GM18508 (cell line): ENCODE results near the gene E2F2.

Experiments used
- ATAC-seq: cut with Tn5 transposase; IDR thresholded peaks from one replicate; pipeline ENCODE4 v1.9.1; 2021; ENCODE audit warnings: moderate number of reproducible peaks; ENCODE audit not compliant: insufficient read depth, unreplicated experiment

The E2F2 gene

DNA sequence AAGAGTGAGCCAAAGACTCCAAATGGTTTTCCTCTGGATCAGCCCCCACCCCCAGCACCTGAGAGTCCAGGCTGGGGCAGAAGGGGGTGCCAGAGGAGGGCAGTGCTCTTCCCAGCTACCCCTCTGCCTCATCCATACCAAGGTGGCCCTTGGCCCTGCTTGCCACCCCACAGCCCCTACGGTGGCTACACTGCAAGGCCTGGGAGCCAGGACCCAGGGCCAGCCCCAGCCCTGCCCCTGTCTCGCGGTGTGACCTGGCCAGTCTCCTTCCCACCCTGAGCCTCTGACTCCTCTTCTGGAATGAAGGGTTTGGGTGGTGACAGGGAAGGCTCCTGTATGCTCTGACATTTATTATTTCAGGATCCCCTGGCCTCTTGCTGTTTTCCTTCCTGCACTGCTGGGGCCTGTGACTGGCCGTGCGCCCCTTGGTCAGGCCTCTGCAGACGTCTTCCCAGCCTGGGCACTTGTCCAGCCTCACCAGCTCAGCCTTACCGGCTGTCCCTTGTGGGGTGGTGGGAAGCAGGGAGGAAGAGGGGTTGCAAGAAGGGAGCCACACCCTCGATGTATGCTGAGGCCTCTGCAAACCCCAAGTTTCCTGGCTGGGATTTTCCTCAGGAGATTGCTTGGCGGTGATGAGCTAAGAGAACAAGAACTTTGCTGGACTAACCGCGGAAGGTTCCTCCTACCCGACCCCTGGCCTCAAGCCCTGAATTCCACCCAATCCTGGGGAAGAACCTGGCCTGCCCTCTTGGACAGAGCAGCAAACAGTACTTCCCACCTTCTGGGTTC lies 60.6 kb downstream of the E2F2 start:
- ATAC-seq: no peak

DNA sequence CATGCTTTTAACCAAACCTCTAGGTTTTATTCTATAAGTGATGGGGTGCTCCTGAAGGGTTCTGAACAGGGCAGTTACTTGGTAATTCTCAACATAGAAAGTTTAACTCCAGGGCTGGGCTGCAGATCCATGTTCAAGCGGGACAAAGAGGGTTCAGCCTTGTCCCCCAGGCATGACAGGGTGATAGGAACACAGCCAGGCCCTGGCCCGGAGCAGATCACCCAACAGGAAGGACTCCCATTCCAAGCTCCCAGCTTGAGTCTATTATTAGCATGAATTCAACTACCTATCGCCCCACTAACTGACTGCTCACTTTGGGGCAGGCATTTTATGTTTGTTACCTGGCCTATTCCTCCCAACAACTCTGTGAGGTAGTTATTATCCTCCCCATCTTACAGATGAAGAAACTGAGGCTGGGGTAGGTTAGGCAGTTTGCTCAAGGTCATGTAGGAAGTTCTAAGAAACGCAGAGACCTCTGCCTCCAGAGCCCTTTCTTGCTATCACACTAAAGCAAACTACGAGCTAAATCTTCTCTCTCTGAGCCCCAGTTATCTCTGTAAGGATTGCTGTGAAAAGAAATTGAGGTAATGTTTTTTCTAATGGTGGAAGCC lies 61.6 kb downstream of the E2F2 start:
- ATAC-seq: no peak

GRCh38 chr1:23466423-23466989 lies 64.5 kb downstream of the E2F2 start:
- ATAC-seq: no peak

- ATAC-seq: no peak
Measured at GRCh38 chr1:23463286-23463685, 67.7 kb downstream of the E2F2 start.

GRCh38 chr1:23462766-23463165 lies 68.3 kb downstream of the E2F2 start:
- ATAC-seq: no peak

DNA sequence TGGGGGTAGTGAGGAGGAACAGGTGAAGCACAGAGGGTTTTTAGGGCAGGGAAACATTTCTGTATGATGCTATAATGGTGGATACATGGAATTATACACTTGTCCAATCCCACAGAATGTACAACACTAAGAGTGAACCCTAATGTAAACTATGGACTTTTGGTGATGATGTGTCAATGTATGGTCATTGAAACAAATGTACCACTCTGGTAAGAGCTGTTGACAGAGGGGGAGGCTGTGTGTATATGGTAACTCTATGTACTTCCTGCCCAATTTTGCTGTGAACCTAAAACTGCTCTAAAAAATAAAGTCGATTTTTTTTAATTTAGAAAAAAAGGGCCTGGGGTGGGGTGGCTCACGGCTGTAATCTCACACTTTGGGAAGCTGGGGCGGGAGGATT lies 70.0 kb downstream of the E2F2 start:
- no peak for ATAC-seq

DNA sequence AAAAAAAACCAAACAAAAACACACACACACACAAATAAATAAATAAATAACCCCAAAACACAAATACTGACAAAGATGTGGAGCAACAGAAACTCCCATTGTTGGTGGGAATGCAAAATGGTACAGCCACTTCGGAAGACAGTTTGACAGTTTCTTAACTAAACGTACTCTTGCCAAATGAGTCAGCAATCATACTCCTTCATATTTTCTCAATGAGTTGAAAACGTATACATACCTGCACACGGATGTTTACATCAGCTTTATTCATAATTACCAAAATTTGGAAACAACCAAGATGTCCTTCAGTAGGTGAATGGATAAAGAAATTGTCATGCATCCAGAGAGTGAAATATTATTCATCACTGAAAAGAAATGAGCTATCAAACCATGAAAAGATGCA lies 70.5 kb downstream of the E2F2 start:
- ATAC-seq: no peak

- ATAC-seq: no peak
Measured at GRCh38 chr1:23459338-23459757, 71.7 kb downstream of the E2F2 start.
